Panc1 (cell line): ENCODE data around the gene IRX4. TPM values are rescaled to one million over a fixed set of nuclear protein-coding genes. Genes with fewer than 3 reads are reported as not detected.

Experiments used
- ATAC-seq: fragments of 200-7000 bp; cut with Tn5 transposase; 2 replicates; pipeline ENCODE4 v1.9.1; 2020; ENCODE audit warnings: mild to moderate bottlenecking, moderate library complexity
- BruUV-seq: library from RNA; stranded (reverse); fragments of 400-500 nt; replicated peaks from 2 replicates; lab custom pipeline; 2021; lab: Mats Ljungman, UMichigan
- CTCF ChIA-PET: fragments of 300-600 bp; sonication (Branson Sonifier 250); formaldehyde crosslinking; loops from one replicate; lab custom pipeline; 2022; ENCODE audit warnings: antibody characterized with exemption; lab: Charles Lee
- POLR2A ChIA-PET: fragments of 300-600 bp; sonication (Branson Sonifier 250); formaldehyde crosslinking; loops from one replicate; lab custom pipeline; 2022; ENCODE audit warnings: antibody characterized with exemption; lab: Charles Lee
- DNase-seq: peaks from one replicate; pipeline ENCODE4 v3.0.0-alpha.2; 2010; ENCODE audit warnings: low read depth, low spot score
- H3K27ac ChIP-seq: 2 replicates; pipeline ENCODE4 v1.5.1; 2011; ENCODE audit warnings: mild to moderate bottlenecking, low read length, inconsistent platforms
- H3K27me3 ChIP-seq: fragments of 200-500 bp; sonication (Bioruptor generic); 2 replicates; pipeline ENCODE4 v1.6.0; 2014; ENCODE audit warnings: low read length, inconsistent platforms; ENCODE audit not compliant: control insufficient read depth, insufficient read depth
- H3K36me3 ChIP-seq: fragments of 200-500 bp; sonication (Bioruptor generic); 2 replicates; pipeline ENCODE4 v1.5.1; 2014; ENCODE audit warnings: inconsistent platforms, mild to moderate bottlenecking, low read length, moderate library complexity; ENCODE audit not compliant: control insufficient read depth, insufficient read depth
- H3K4me1 ChIP-seq: 2 replicates; pipeline ENCODE4 v1.5.1; 2011; ENCODE audit warnings: inconsistent platforms, mild to moderate bottlenecking, low read length, moderate library complexity; ENCODE audit not compliant: control insufficient read depth, insufficient read depth
- H3K4me3 ChIP-seq, 2 experiments: 2 replicates each; pipeline ENCODE4 v1.5.1; 2011 to 2012; ENCODE audit warnings: low read depth in 2 of 2, low read length in 2 of 2, mild to moderate bottlenecking in 2 of 2, inconsistent platforms in 1 of 2, moderate library complexity in 1 of 2
- H3K9me3 ChIP-seq: fragments of 200-500 bp; sonication (Bioruptor generic); 2 replicates; pipeline ENCODE4 v1.5.1; 2014; ENCODE audit warnings: low read depth, mild to moderate bottlenecking, inconsistent platforms, low read length, moderate library complexity; ENCODE audit not compliant: control insufficient read depth, insufficient read depth
- CTCF ChIP-seq: fragments of 450-650 bp; IDR thresholded peaks from 2 replicates; pipeline ENCODE4 v1.5.1; 2017; ENCODE audit warnings: mild to moderate bottlenecking
- POLR2AphosphoS5 ChIP-seq: IDR thresholded peaks from 2 replicates; pipeline ENCODE4 v1.6.1; 2012; ENCODE audit warnings: mild to moderate bottlenecking, low read depth, low read length, moderate library complexity
- SIN3A ChIP-seq: IDR thresholded peaks from 2 replicates; pipeline ENCODE4 v1.6.1; 2012; ENCODE audit warnings: low read depth, mild to moderate bottlenecking, low read length, moderate library complexity, borderline replicate concordance; ENCODE audit not compliant: insufficient read depth
- TCF7L2 ChIP-seq: IDR thresholded peaks from 2 replicates; pipeline ENCODE4 v1.6.1; 2011; ENCODE audit warnings: mild to moderate bottlenecking, low read depth, low read length, inconsistent platforms
- in situ Hi-C: cut with HindIII; loops from 2 replicates; pipeline ENCODE4 v1.10.0; 2016; ENCODE audit warnings: low sequenced_read_pairs, low pct_unique_long_range_greater_than_20kb
- intact Hi-C: fragments of 100-400 bp; cut with micrococcal nuclease; formaldehyde crosslinking; loops from one replicate; pipeline ENCODE4 v1.10.0; 2022; ENCODE audit not compliant: unreplicated experiment
- total RNA-seq: library from RNA; stranded (reverse); gene quantifications from one replicate; pipeline ENCODE4 v1.2.1, GENCODE V29; 2021; ENCODE audit not compliant: unreplicated experiment
- TF ChIP-seq, protein P1 (sequence below), 2 experiments: IDR thresholded peaks; 2 replicates each; pipeline ENCODE4 v1.6.1; 2011 to 2012; ENCODE audit warnings: low read depth in 2 of 2, control low read depth in 1 of 2, low read length in 1 of 2, mild to moderate bottlenecking in 1 of 2, moderate library complexity in 1 of 2; ENCODE audit not compliant: insufficient read depth in 1 of 2

IRX4 gene
- total RNA-seq, 1 experiment from 2014 or later, result 0.18 TPM

DNA sequence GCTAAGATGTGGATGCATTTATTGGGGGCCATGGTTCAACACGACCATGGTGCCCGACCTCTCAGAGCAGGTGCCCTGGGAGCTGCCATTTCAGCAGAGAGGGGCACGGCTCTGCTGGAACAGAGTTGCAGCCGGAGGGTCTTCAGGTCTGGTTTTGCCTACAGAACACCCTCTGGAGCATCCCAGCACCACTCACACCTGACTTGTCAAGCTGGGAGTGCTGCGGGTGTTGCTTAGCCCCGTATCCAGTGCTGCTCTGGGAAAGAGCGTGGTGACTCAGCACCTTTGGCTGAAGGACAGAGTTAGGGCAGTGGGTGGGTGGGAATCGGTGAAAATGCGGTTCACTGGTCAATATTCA, 36.5 kb upstream of the IRX4 start:
- Histone ChIP-seq H3K4me3 (no peak overlapping the region), H3K27me3 (peaks cover under 1% of the 10 kb centered on the region; the same call in 1 of the 2 replicates), H3K27ac (no peak overlapping the region), H3K4me1 (no peaks in the 10 kb centered on the region), H3K36me3 (no peaks in the 10 kb centered on the region), H3K9me3 (no peaks in the 10 kb centered on the region)
- intact Hi-C loops (no loop called here), in situ Hi-C loops (no loop called here)
- ATAC-seq, result no peak
- CTCF ChIA-PET, result no interaction called here
- TF ChIP-seq CTCF (no peak), TCF7L2 (no peak), POLR2AphosphoS5 (no peak), SIN3A (no peak)
- TF ChIP-seq, protein P1, sequence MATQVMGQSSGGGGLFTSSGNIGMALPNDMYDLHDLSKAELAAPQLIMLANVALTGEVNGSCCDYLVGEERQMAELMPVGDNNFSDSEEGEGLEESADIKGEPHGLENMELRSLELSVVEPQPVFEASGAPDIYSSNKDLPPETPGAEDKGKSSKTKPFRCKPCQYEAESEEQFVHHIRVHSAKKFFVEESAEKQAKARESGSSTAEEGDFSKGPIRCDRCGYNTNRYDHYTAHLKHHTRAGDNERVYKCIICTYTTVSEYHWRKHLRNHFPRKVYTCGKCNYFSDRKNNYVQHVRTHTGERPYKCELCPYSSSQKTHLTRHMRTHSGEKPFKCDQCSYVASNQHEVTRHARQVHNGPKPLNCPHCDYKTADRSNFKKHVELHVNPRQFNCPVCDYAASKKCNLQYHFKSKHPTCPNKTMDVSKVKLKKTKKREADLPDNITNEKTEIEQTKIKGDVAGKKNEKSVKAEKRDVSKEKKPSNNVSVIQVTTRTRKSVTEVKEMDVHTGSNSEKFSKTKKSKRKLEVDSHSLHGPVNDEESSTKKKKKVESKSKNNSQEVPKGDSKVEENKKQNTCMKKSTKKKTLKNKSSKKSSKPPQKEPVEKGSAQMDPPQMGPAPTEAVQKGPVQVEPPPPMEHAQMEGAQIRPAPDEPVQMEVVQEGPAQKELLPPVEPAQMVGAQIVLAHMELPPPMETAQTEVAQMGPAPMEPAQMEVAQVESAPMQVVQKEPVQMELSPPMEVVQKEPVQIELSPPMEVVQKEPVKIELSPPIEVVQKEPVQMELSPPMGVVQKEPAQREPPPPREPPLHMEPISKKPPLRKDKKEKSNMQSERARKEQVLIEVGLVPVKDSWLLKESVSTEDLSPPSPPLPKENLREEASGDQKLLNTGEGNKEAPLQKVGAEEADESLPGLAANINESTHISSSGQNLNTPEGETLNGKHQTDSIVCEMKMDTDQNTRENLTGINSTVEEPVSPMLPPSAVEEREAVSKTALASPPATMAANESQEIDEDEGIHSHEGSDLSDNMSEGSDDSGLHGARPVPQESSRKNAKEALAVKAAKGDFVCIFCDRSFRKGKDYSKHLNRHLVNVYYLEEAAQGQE (IDR thresholded peaks at IDR 0.05; ENCODE audit: insufficient read depth in 1 of 2, low read depth in 2 of 2, low read length in 1 of 2), result no peak
- POLR2A ChIA-PET, result no interaction called here
- BruUV-seq, result no TSS peak
- no peak for DNase-seq

- TF ChIP-seq, protein P1 (IDR thresholded peaks at IDR 0.05; ENCODE audit: insufficient read depth in 1 of 2, low read depth in 2 of 2, low read length in 1 of 2), result no peak
- TF ChIP-seq POLR2AphosphoS5 (no peak), TCF7L2 (no peak), SIN3A (no peak), CTCF (no peak)
- DNase-seq (no peak), ATAC-seq (no peak)
- in situ Hi-C loops (no loop called here), intact Hi-C loops (no loop called here)
- Histone ChIP-seq H3K27me3 (peaks cover 3% of the 10 kb centered on the region; the same call in 1 of the 2 replicates), H3K9me3 (no peaks in the 10 kb centered on the region), H3K27ac (no peak overlapping the region), H3K4me3 (no peak overlapping the region), H3K36me3 (no peaks in the 10 kb centered on the region), H3K4me1 (no peaks in the 10 kb centered on the region)
- POLR2A ChIA-PET, result no interaction called here
- CTCF ChIA-PET, result no interaction called here
- BruUV-seq, result no TSS peak
Observed at GRCh38 chr5:1918488-1919208, 35.9 kb upstream of the IRX4 start.
